Measurements from ENCODE around the gene NMT1. TPM values are rescaled to one million over a fixed set of nuclear protein-coding genes. Genes with fewer than 3 reads are reported as not detected.
A peak's percentile ranks its signal among the peaks of the same experiment; 100 is the strongest.

NMT1 gene
- total and polyA plus RNA-seq, 4 donors: 33.8 to 124 (median 103) TPM

- Histone ChIP-seq H3K4me1 (ENCODE audit: control insufficient read depth in 1 of 2, insufficient read depth in 2 of 2, low read length in 2 of 2) (peaks cover 0 to 3% of the 10 kb centered on the region in 2 donors), H3K4me3 (ENCODE audit: low read length in 2 of 2) (peak overlapping the region; percentile 79 to 95), H3K27me3 (ENCODE audit: control insufficient read depth in 1 of 2, insufficient read depth in 2 of 2, low read length in 1 of 2) (no peaks in the 10 kb centered on the region), H3K9me3 (ENCODE audit: control insufficient read depth, low read length) (no peaks in the 10 kb centered on the region), H3K36me3 (ENCODE audit: control insufficient read depth in 1 of 2, insufficient read depth in 2 of 2, low read length in 1 of 2) (no peaks in the 10 kb centered on the region), H3K27ac (ENCODE audit: low read depth in 1 of 2, low read length in 2 of 2) (no peak overlapping the region)
- WGBS, 2 donors: 10 to 11% methylated on average over 15 of the region's 15 CpGs
- DNase-seq: no peak
- ATAC-seq (ENCODE audit: low FRiP score): no peak
- intact Hi-C loops (cut with DNase I): loop anchor here (2.0 to 5.0 kb wide), 3 partner anchors 31 to 63 kb away; no protein-coding TSS in a partner anchor
These were observed 589 bp downstream of the NMT1 start for GRCh38 chr17:45061606-45062205.

GRCh38 chr17:45063198-45063597 lies 2.1 kb downstream of the NMT1 start:
- 63 to 85% methylated on average over 1 of the region's 1 CpG for WGBS, 2 donors
- Histone ChIP-seq H3K27me3 (ENCODE audit: control insufficient read depth in 1 of 2, insufficient read depth in 2 of 2, low read length in 1 of 2) (no peaks in the 10 kb centered on the region), H3K4me1 (ENCODE audit: control insufficient read depth in 1 of 2, insufficient read depth in 2 of 2, low read length in 2 of 2) (peaks cover 0 to 3% of the 10 kb centered on the region in 2 donors), H3K36me3 (ENCODE audit: control insufficient read depth in 1 of 2, insufficient read depth in 2 of 2, low read length in 1 of 2) (no peaks in the 10 kb centered on the region), H3K9me3 (ENCODE audit: control insufficient read depth, low read length) (no peaks in the 10 kb centered on the region), H3K4me3 (ENCODE audit: low read length in 2 of 2) (no peak overlapping the region), H3K27ac (ENCODE audit: low read depth in 1 of 2, low read length in 2 of 2) (no peak overlapping the region)
- no peak for ATAC-seq (ENCODE audit: low FRiP score)
- no peak for DNase-seq
- intact Hi-C loops (cut with DNase I): loop anchor here in 1 of 2 donors (5.0 kb wide), 1 partner anchor 34 kb away; no protein-coding TSS in a partner anchor

- Histone ChIP-seq H3K27me3 (ENCODE audit: control insufficient read depth in 1 of 2, insufficient read depth in 2 of 2, low read length in 1 of 2) (no peaks in the 10 kb centered on the region), H3K36me3 (ENCODE audit: control insufficient read depth in 1 of 2, insufficient read depth in 2 of 2, low read length in 1 of 2) (peaks cover 0 to 2% of the 10 kb centered on the region in 2 donors), H3K9me3 (ENCODE audit: control insufficient read depth, low read length) (no peaks in the 10 kb centered on the region), H3K4me1 (ENCODE audit: control insufficient read depth in 1 of 2, insufficient read depth in 2 of 2, low read length in 2 of 2) (no peaks in the 10 kb centered on the region), H3K27ac (ENCODE audit: low read depth in 1 of 2, low read length in 2 of 2) (no peak overlapping the region), H3K4me3 (ENCODE audit: low read length in 2 of 2) (no peak overlapping the region)
- intact Hi-C loops (cut with DNase I): no loop called here
- ATAC-seq (ENCODE audit: low FRiP score) (no peak), DNase-seq (no peak)
- WGBS, 2 donors: 34 to 55% methylated on average over 2 of the region's 2 CpGs
These were observed 6.5 kb downstream of the NMT1 start for GRCh38 chr17:45067637-45068036.

- ATAC-seq (ENCODE audit: low FRiP score): no peak
- intact Hi-C loops (cut with DNase I): no loop called here
- H3K36me3 ChIP-seq (ENCODE audit: control insufficient read depth in 1 of 2, insufficient read depth in 2 of 2, low read length in 1 of 2): peaks cover 0 to 8% of the 10 kb centered on the region in 2 donors
These were observed 8.9 kb downstream of the NMT1 start for GRCh38 chr17:45070001-45070400.

GRCh38 chr17:45070809-45071208 lies 9.7 kb downstream of the NMT1 start:
- WGBS, 2 donors: 93 to 94% methylated on average over 2 of the region's 2 CpGs
- H3K36me3 ChIP-seq (ENCODE audit: control insufficient read depth in 1 of 2, insufficient read depth in 2 of 2, low read length in 1 of 2): peaks cover 0 to 8% of the 10 kb centered on the region in 2 donors
- no peak overlapping the region for H3K27ac ChIP-seq (ENCODE audit: low read depth in 1 of 2, low read length in 2 of 2)
- intact Hi-C loops (cut with DNase I): no loop called here
- H3K9me3 ChIP-seq (ENCODE audit: control insufficient read depth, low read length): no peaks in the 10 kb centered on the region
- DNase-seq (no peak), ATAC-seq (ENCODE audit: low FRiP score) (no peak)
- no peaks in the 10 kb centered on the region for H3K4me1 ChIP-seq (ENCODE audit: control insufficient read depth in 1 of 2, insufficient read depth in 2 of 2, low read length in 2 of 2)
- no peaks in the 10 kb centered on the region for H3K27me3 ChIP-seq (ENCODE audit: control insufficient read depth in 1 of 2, insufficient read depth in 2 of 2, low read length in 1 of 2)
- H3K4me3 ChIP-seq (ENCODE audit: low read length in 2 of 2): no peak overlapping the region

More at GRCh38 chr17:45070001-45070400, 8.9 kb downstream of the NMT1 start:
- Histone ChIP-seq H3K27me3 (ENCODE audit: control insufficient read depth in 1 of 2, insufficient read depth in 2 of 2, low read length in 1 of 2) (no peaks in the 10 kb centered on the region), H3K9me3 (ENCODE audit: control insufficient read depth, low read length) (no peaks in the 10 kb centered on the region), H3K4me1 (ENCODE audit: control insufficient read depth in 1 of 2, insufficient read depth in 2 of 2, low read length in 2 of 2) (no peaks in the 10 kb centered on the region), H3K4me3 (ENCODE audit: low read length in 2 of 2) (no peak overlapping the region), H3K27ac (ENCODE audit: low read depth in 1 of 2, low read length in 2 of 2) (no peak overlapping the region)
- peak in 1 of 2 donors; percentile 30 for DNase-seq
- 75 to 92% methylated on average over 8 of the region's 8 CpGs for WGBS, 2 donors

GRCh38 chr17:45073414-45074070 lies 12.4 kb downstream of the NMT1 start:
- DNase-seq: no peak
- 71 to 80% methylated on average over 5 of the region's 5 CpGs for WGBS, 2 donors
- intact Hi-C loops (cut with DNase I): no loop called here
- Histone ChIP-seq H3K27ac (ENCODE audit: low read depth in 1 of 2, low read length in 2 of 2) (peak overlapping the region in 1 of 2 donors; percentile 17), H3K4me1 (ENCODE audit: control insufficient read depth in 1 of 2, insufficient read depth in 2 of 2, low read length in 2 of 2) (peaks cover 0 to 2% of the 10 kb centered on the region in 2 donors), H3K27me3 (ENCODE audit: control insufficient read depth in 1 of 2, insufficient read depth in 2 of 2, low read length in 1 of 2) (no peaks in the 10 kb centered on the region), H3K36me3 (ENCODE audit: control insufficient read depth in 1 of 2, insufficient read depth in 2 of 2, low read length in 1 of 2) (peaks cover 0 to 8% of the 10 kb centered on the region in 2 donors), H3K4me3 (ENCODE audit: low read length in 2 of 2) (no peak overlapping the region), H3K9me3 (ENCODE audit: control insufficient read depth, low read length) (no peaks in the 10 kb centered on the region)
- peak; percentile 88 for ATAC-seq (ENCODE audit: low FRiP score)

- peaks cover 2 to 11% of the 10 kb centered on the region in 2 donors for H3K36me3 ChIP-seq (ENCODE audit: control insufficient read depth in 1 of 2, insufficient read depth in 2 of 2, low read length in 1 of 2)
- H3K4me1 ChIP-seq (ENCODE audit: control insufficient read depth in 1 of 2, insufficient read depth in 2 of 2, low read length in 2 of 2): peaks cover 0 to 3% of the 10 kb centered on the region in 2 donors
- H3K4me3 ChIP-seq (ENCODE audit: low read length in 2 of 2): no peak overlapping the region
- H3K27ac ChIP-seq (ENCODE audit: low read depth in 1 of 2, low read length in 2 of 2): no peak overlapping the region
- intact Hi-C loops (cut with DNase I): no loop called here
- ATAC-seq (ENCODE audit: low FRiP score) (no peak), DNase-seq (peak in 1 of 2 donors; percentile 12)
- no peaks in the 10 kb centered on the region for H3K27me3 ChIP-seq (ENCODE audit: control insufficient read depth in 1 of 2, insufficient read depth in 2 of 2, low read length in 1 of 2)
- no peaks in the 10 kb centered on the region for H3K9me3 ChIP-seq (ENCODE audit: control insufficient read depth, low read length)
- WGBS, 2 donors: 90% methylated on average over 3 of the region's 3 CpGs
These were observed 16.5 kb downstream of the NMT1 start for GRCh38 chr17:45077643-45078042.

GRCh38 chr17:45081047-45081703 lies 20.1 kb downstream of the NMT1 start:
- WGBS, 2 donors: 91% methylated on average over 6 of the region's 6 CpGs
- Histone ChIP-seq H3K4me3 (ENCODE audit: low read length in 2 of 2) (no peak overlapping the region), H3K36me3 (ENCODE audit: control insufficient read depth in 1 of 2, insufficient read depth in 2 of 2, low read length in 1 of 2) (peaks cover 2 to 5% of the 10 kb centered on the region in 2 donors), H3K9me3 (ENCODE audit: control insufficient read depth, low read length) (no peaks in the 10 kb centered on the region), H3K4me1 (ENCODE audit: control insufficient read depth in 1 of 2, insufficient read depth in 2 of 2, low read length in 2 of 2) (peaks cover 0 to 3% of the 10 kb centered on the region in 2 donors), H3K27me3 (ENCODE audit: control insufficient read depth in 1 of 2, insufficient read depth in 2 of 2, low read length in 1 of 2) (no peaks in the 10 kb centered on the region), H3K27ac (ENCODE audit: low read depth in 1 of 2, low read length in 2 of 2) (no peak overlapping the region)
- ATAC-seq (ENCODE audit: low FRiP score): no peak
- intact Hi-C loops (cut with DNase I): no loop called here
- no peak for DNase-seq

Data from aorta (tissue), 5 donors.